A673 (cell line): ENCODE measurements around the gene FAM149A.

ENCODE experiments used
- EZH2 ChIP-seq: fragments of 200-600 bp; sonication (generic); IDR thresholded peaks from 2 replicates; pipeline ENCODE4 v1.6.1; 2017; ENCODE audit warnings: borderline replicate concordance, low read depth, mild to moderate bottlenecking, mixed read lengths, antibody characterized with exemption, low read length; ENCODE audit not compliant: poor library complexity, severe bottlenecking
- TF ChIP-seq, protein P1 (sequence below): fragments of 300-800, 200-600 bp; sonication (generic); conservative IDR thresholded peaks from 2 replicates; pipeline ENCODE4 v1.5.1; 2017; ENCODE audit warnings: low read depth, mild to moderate bottlenecking, antibody characterized with exemption, low read length, moderate library complexity, mixed read lengths

GRCh38 chr4:186104890-186105646 is 564 bp downstream of the FAM149A start:
- peak; percentile 59 for TF ChIP-seq EZH2
- TF ChIP-seq, protein P1, sequence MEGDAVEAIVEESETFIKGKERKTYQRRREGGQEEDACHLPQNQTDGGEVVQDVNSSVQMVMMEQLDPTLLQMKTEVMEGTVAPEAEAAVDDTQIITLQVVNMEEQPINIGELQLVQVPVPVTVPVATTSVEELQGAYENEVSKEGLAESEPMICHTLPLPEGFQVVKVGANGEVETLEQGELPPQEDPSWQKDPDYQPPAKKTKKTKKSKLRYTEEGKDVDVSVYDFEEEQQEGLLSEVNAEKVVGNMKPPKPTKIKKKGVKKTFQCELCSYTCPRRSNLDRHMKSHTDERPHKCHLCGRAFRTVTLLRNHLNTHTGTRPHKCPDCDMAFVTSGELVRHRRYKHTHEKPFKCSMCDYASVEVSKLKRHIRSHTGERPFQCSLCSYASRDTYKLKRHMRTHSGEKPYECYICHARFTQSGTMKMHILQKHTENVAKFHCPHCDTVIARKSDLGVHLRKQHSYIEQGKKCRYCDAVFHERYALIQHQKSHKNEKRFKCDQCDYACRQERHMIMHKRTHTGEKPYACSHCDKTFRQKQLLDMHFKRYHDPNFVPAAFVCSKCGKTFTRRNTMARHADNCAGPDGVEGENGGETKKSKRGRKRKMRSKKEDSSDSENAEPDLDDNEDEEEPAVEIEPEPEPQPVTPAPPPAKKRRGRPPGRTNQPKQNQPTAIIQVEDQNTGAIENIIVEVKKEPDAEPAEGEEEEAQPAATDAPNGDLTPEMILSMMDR = 0 out of 2 replicates have a peak, but pooled peaks have one; percentile 18
